Small intestine (tissue), 7 donors: ENCODE measurements around the gene HIPK4. TPM values are rescaled to one million over a fixed set of nuclear protein-coding genes. Genes with fewer than 3 reads are reported as not detected.
"Not testable (repeated sequence)": the region's sequence is repeated elsewhere in the genome, so short reads cannot be mapped to it uniquely, and the experiment has no call there.

Experiments
- DNase-seq, 2 donors: peaks; one replicate each; pipeline versions ENCODE4 v3.0.0 to v3.0.0-alpha.2; 2013
- FAIRE-seq: peaks from 2 replicates; lab custom pipeline; 2012; peaks lifted over from hg19 to GRCh38; lab: Jason Lieb, UNC
- H3K27ac ChIP-seq, 3 donors: one replicate each; pipeline ENCODE4 v1.5.1; 2013; ENCODE audit warnings: low read length in 2 of 3, mild to moderate bottlenecking in 2 of 3, control low read depth in 1 of 3, inconsistent platforms in 1 of 3, low read depth in 1 of 3, moderate library complexity in 1 of 3
- H3K27me3 ChIP-seq, 3 donors: one replicate each; pipeline ENCODE4 v1.6.1; 2013; ENCODE audit warnings: low read length in 3 of 3, inconsistent platforms in 1 of 3; ENCODE audit not compliant: control insufficient read depth in 3 of 3, insufficient read depth in 3 of 3
- H3K36me3 ChIP-seq, 3 donors: one replicate each; pipeline ENCODE4 v1.6.1; 2013; ENCODE audit warnings: low read length in 3 of 3, inconsistent platforms in 1 of 3, low read depth in 1 of 3, mild to moderate bottlenecking in 1 of 3, moderate library complexity in 1 of 3; ENCODE audit not compliant: control insufficient read depth in 3 of 3, insufficient read depth in 2 of 3
- H3K4me1 ChIP-seq, 3 donors: one replicate each; pipeline ENCODE4 v1.6.1; 2013; ENCODE audit warnings: low read length in 2 of 3, inconsistent platforms in 1 of 3, low read depth in 1 of 3, mild to moderate bottlenecking in 1 of 3, moderate library complexity in 1 of 3; ENCODE audit not compliant: control insufficient read depth in 3 of 3, insufficient read depth in 2 of 3
- H3K4me3 ChIP-seq, 3 donors: one replicate each; pipeline ENCODE4 v1.5.1; 2013; ENCODE audit warnings: low read length in 3 of 3, control low read depth in 1 of 3, inconsistent platforms in 1 of 3, low read depth in 1 of 3, mild to moderate bottlenecking in 1 of 3, moderate library complexity in 1 of 3
- H3K9me3 ChIP-seq, 2 donors: one replicate each; pipeline ENCODE4 v1.6.1; 2013; ENCODE audit warnings: low read depth in 1 of 2, low read length in 1 of 2; ENCODE audit not compliant: control insufficient read depth in 2 of 2, insufficient read depth in 1 of 2
- WGBS, 3 donors: extraction: QIAGEN DNeasy Blood & Tissue Kit; methylation state at CpG; one replicate each; pipeline ENCODE4 v1.1.7; 2013; 5-methylcytosine and 5-hydroxymethylcytosine counted together
- polyA plus RNA-seq, 4 donors: library from polyadenylated mRNA; stranded (reverse) in 3 of 4; unstranded in 1 of 4; fragments of 200-250 nt in 3 of 4; fragments of 120-200 nt in 1 of 4; gene quantifications; one replicate each; pipeline versions ENCODE4 v1.2.1 to v1.2.3, GENCODE V29; 2013
- donor health status: healthy with polysubstance abuse.
- donor health status: control.
- donor health status: control.
- donor health status: Bipolar disorder and iron deficiency.
- donor health status: healthy.

Gene HIPK4
- polyA plus RNA-seq, 4 donors = 0.07 TPM; not detected in 2

DNA sequence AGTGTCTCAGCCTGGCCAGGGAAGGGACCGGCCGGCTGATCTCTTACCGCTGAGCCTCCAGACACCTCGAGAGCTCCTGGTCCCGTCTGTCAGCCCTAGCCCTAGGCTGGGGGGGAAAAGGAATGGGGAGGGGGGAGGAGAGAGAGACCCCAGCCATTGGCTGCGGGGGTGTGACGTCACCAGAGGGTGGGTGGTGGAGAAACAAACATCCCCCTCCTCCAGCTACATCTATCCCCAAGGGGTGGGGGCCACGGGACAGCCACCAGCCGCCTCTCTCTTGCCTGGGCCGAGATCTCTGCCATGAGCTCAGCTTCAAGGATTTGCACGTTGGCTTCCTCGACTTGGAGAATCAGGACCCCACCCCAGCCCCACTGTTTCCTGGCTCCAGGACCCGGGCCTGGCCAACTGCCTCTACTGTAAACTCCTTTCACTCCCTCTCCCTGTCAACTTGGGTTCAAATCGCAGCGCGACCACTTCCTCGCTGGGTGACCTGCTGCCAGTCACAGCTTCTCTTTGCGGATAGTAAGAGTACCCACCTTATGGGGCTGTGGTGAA lies 23.4 kb upstream of the HIPK4 start, which contains the start of gene PRX:
TSS of gene PRX (minus strand) at position 88 of the 555 bp plus-strand sequence. CDS start 5,446 bp downstream, outside the sequence.
- Histone ChIP-seq H3K27me3 (peaks cover 0 to 4% (median 0%) of the 10 kb centered on the region in 3 donors), H3K9me3 (no peaks in the 10 kb centered on the region), H3K4me3 (no peak within 1 kb of the TSS), H3K27ac (no peak within 1 kb of the TSS), H3K4me1 (peaks cover 0 to 27% (median 0%) of the 10 kb centered on the region in 3 donors), H3K36me3 (no peaks in the 10 kb centered on the region)
- DNase-seq (no peak), FAIRE-seq (no peak)
- 37 to 62% (median 62%) methylated on average over 13 to 18 of the region's 18 CpGs for WGBS, 3 donors

DNA sequence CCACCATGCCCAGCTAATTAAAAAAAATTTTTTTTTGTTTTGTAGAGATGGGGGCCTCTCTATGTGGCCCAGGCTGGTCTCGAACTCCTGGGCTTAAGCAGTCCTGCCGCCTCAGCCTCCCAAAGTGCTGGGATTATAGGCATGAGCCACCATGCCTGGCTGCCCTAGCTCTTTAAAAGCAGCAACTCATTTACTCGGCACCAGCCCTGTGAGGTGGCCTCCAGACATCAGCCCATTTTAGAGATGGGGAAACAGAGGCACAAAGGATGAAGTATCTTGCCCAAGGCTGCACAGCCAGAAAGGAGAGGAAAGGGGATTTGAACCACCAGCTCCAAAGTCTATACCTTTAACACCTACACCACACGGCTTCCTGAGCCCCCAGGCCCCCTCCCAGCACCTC lies 22.9 kb upstream of the HIPK4 start:
- no peak for FAIRE-seq
- H3K36me3 ChIP-seq = no peaks in the 10 kb centered on the region
- H3K4me3 ChIP-seq = no peak overlapping the region
- 76 to 89% (median 86%) methylated on average over 3 to 4 of the region's 4 CpGs for WGBS, 3 donors
- no peak overlapping the region for H3K27ac ChIP-seq
- no peaks in the 10 kb centered on the region for H3K9me3 ChIP-seq
- H3K4me1 ChIP-seq = peaks cover 0 to 27% (median 0%) of the 10 kb centered on the region in 3 donors
- DNase-seq = no peak
- H3K27me3 ChIP-seq = peaks cover 0 to 4% (median 0%) of the 10 kb centered on the region in 3 donors

DNA sequence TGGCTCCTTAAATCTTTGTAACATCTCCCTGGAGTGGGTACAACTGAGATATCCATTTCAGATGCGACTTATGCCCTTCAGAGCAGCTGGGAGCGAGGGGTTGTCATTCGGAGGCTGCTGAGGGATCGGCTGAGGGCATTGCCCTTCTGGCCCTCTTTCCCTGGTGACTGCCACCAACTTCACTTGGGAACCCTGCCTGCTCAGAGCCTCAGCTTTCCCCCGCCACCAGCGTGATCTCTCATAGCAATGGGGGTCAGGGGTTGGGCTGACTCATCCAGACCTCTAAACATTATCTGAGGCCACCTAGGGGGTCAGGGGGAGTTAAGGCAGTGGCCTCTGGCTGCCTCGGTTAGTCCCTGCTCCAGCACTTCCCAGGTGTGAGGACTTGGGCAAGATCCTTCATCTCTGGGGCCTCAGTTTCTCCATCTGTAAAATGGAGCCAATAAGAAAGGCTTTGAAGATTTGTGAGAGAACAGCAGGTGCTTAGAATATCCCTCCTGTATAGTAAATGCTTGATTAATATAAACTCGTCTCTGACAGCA lies 22.0 kb upstream of the HIPK4 start:
- 69 to 72% (median 72%) methylated on average over 8 of the region's 8 CpGs for WGBS, 3 donors

DNA sequence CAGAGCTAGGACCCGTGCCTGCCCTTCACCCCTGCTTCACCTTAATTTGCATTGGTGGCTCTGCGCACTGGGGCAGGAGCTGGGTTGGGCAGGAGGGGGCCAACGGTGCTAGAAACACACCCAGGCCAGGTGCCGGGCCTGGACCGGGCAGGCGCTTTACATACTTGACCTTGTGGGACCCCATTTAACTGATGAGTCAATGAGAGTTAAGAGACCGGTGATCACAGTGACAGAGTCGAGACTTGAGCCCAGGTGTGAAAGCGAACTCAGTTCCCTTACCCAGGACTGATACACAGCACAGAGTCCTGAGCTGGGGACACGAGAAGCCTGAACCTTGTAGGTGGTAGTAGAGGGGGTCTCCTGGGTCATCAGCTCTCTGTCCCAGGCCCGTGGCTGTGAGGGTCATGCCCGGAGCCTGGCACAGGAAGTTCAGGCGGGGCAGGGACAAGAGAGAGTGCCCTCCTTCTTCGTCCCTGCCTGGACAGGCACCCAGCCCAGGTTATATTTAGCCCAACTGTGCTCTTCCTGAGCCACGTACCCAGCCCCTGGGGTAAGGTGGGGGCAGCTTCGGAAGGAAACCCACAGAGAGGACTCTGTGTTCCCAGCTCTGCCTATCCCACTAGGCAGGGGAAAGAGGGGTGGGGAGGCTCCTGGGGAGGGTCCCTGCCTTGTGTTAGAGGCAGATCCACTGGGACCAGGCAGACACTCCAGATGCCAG lies 21.3 kb upstream of the HIPK4 start:
- Histone ChIP-seq H3K4me3 (no peak overlapping the region), H3K27me3 (peaks cover 0 to 4% (median 0%) of the 10 kb centered on the region in 3 donors), H3K36me3 (no peaks in the 10 kb centered on the region), H3K4me1 (peaks cover 0 to 15% (median 0%) of the 10 kb centered on the region in 3 donors), H3K9me3 (no peaks in the 10 kb centered on the region), H3K27ac (peak overlapping the region in 1 of 3 donors; percentile 41)
- FAIRE-seq (no peak), DNase-seq (no peak)
- 20 to 41% (median 32%) methylated on average over 16 of the region's 16 CpGs for WGBS, 3 donors

More for the DNA sequence above, 22.0 kb upstream of the HIPK4 start:
- peaks cover 0 to 4% (median 0%) of the 10 kb centered on the region in 3 donors for H3K27me3 ChIP-seq
- H3K36me3 ChIP-seq = no peaks in the 10 kb centered on the region
- H3K4me1 ChIP-seq = peaks cover 0 to 19% (median 0%) of the 10 kb centered on the region in 3 donors
- no peaks in the 10 kb centered on the region for H3K9me3 ChIP-seq
- no peak overlapping the region for H3K27ac ChIP-seq
- FAIRE-seq = no peak
- H3K4me3 ChIP-seq = no peak overlapping the region
- DNase-seq = no peak

DNA sequence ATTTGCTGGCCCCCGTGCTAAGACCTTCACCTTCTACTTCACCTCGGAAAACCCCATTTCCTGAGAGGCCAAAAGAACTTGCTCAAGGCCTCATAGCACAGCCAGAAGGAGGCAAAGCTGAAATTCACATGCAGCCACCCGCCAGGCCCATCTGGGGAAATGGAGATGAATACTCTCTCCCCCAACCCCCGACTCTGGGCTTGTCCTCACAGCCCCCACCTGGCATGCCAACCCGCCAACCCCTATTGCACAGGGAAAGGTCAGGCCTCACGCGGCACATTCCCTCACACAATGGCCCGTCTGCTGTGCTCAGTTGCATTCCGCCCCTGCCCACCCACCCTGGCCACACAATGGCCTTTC lies 20.0 kb upstream of the HIPK4 start:
- no peaks in the 10 kb centered on the region for H3K9me3 ChIP-seq
- no peak overlapping the region for H3K4me3 ChIP-seq
- no peaks in the 10 kb centered on the region for H3K36me3 ChIP-seq
- DNase-seq = no peak
- no peak for FAIRE-seq
- peaks cover 0 to 10% (median 0%) of the 10 kb centered on the region in 3 donors for H3K4me1 ChIP-seq
- no peak overlapping the region for H3K27ac ChIP-seq
- peaks cover 0 to 4% (median 0%) of the 10 kb centered on the region in 3 donors for H3K27me3 ChIP-seq
- WGBS, 3 donors = 73 to 80% (median 76%) methylated on average over 9 of the region's 9 CpGs

DNA sequence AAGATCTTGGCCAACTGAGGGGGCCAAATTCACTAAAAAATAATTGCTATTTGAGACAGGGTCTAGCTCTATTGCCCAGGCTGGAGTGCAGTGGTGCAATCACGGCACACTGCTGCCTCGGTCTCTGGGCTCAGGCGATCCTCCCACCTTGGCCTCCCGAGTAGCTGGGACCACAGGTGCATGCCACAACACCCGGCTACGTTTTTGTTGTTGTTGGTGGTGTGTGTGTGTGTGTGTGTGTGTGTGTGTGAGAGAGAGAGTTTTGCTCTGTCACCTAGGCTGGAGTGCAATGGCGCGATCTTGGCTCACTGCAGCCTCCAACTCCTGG lies 18.6 kb upstream of the HIPK4 start:
- 82 to 85% (median 83%) methylated on average over 8 of the region's 8 CpGs for WGBS, 3 donors
- not testable (repeated sequence) for H3K9me3 ChIP-seq, DNase-seq, H3K4me3 ChIP-seq, H3K27me3 ChIP-seq, FAIRE-seq, H3K27ac ChIP-seq, H3K36me3 ChIP-seq, H3K4me1 ChIP-seq

DNA sequence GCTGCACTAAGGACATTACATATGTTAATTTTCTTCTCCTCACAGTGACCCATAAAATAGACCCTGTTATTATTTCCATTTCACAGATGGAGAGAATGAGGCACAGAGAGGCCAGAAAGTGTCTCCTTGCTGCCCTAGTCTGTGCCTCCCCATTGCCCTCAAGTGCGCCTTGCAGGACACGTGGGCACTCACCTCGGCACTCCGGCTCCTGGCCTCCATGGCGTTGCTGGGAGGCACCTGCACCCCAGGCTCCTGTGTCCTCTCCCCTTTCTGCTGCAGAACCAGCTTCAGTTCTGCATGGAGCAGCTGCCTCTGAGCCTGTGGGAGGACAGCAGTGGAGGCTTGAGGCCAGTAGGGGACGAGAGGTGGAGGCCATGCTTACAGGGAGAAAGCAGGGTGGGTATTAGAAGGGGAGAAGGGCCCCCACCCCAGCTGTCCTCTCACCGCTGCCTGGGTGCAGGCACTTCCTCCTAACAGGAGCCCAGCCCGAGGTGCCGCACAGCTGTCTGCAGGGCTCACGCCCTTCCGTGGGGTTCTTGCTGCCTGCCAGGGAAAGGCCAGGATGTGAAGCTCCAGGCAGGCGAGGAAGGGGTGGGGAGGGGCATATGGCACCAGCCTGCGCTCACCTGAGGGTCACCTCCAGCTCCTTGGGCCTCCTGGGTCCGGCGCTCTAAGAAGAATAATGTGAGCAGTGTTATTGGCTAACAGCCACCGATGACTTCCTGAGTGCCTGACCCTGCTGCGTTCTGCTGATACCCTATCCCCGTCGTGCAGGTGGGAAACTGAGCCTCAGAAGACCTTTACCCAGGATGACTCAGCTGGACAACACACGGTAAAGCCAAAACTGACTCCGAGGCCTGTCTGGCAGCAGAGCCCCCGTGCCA lies 18.0 kb upstream of the HIPK4 start:
- Histone ChIP-seq H3K27ac (no peak overlapping the region), H3K36me3 (no peaks in the 10 kb centered on the region), H3K4me3 (no peak overlapping the region), H3K4me1 (peaks cover 0 to 11% (median 0%) of the 10 kb centered on the region in 3 donors), H3K27me3 (no peaks in the 10 kb centered on the region), H3K9me3 (no peaks in the 10 kb centered on the region)
- WGBS, 3 donors = 20 to 50% (median 28%) methylated on average over 21 to 22 of the region's 22 CpGs
- FAIRE-seq (no peak), DNase-seq (no peak)
